OCI-LY1 (cell line): Measurements from ENCODE around the gene LZTR1.

Experiments used
- H2AFZ ChIP-seq: fragments of 200-600 bp; sonication (generic), shearing (Covaris generic); 2 replicates; pipeline ENCODE4 v1.6.0; 2014; ENCODE audit warnings: antibody characterized with exemption, mild to moderate bottlenecking, low read length
- H3F3A ChIP-seq: fragments of 200-600 bp; sonication (generic), shearing (Covaris generic); 2 replicates; pipeline ENCODE4 v1.6.0; 2014; ENCODE audit warnings: mild to moderate bottlenecking, antibody characterized with exemption, low read length, moderate library complexity; ENCODE audit not compliant: insufficient read depth
- H3K27ac ChIP-seq: fragments of 200-600 bp; sonication (generic); 2 replicates; pipeline ENCODE4 v1.5.1; 2014; ENCODE audit warnings: low read length, mixed run types, mild to moderate bottlenecking, low read depth; ENCODE audit not compliant: poor library complexity, severe bottlenecking
- H3K27me3 ChIP-seq: fragments of 200-600 bp; sonication (generic); 2 replicates; pipeline ENCODE4 v1.6.0; 2014; ENCODE audit warnings: antibody characterized with exemption, mild to moderate bottlenecking, low read length, moderate library complexity; ENCODE audit not compliant: insufficient read depth
- H3K36me3 ChIP-seq: fragments of 200-600 bp; sonication (generic); 2 replicates; pipeline ENCODE4 v1.6.1; 2014; ENCODE audit warnings: mild to moderate bottlenecking, antibody characterized with exemption, low read length, moderate library complexity, mixed read lengths; ENCODE audit not compliant: insufficient read depth
- H3K4me1 ChIP-seq: fragments of 200-600 bp; sonication (generic); 2 replicates; pipeline ENCODE4 v1.5.1; 2014; ENCODE audit warnings: mild to moderate bottlenecking, low read length, moderate library complexity; ENCODE audit not compliant: insufficient read depth, severe bottlenecking
- H3K4me2 ChIP-seq: fragments of 200-600 bp; sonication (generic), shearing (Covaris generic); 2 replicates; pipeline ENCODE4 v1.6.1; 2014; ENCODE audit warnings: low read length
- H3K4me3 ChIP-seq: fragments of 200-600 bp; sonication (generic); 2 replicates; pipeline ENCODE4 v1.5.1; 2014; ENCODE audit warnings: low read length, low read depth, mild to moderate bottlenecking, mixed read lengths; ENCODE audit not compliant: poor library complexity, severe bottlenecking
- H3K79me2 ChIP-seq: fragments of 200-600 bp; shearing (Covaris generic); 2 replicates; pipeline ENCODE4 v1.6.1; 2016; ENCODE audit warnings: mixed run types, low read length, mixed read lengths; ENCODE audit not compliant: insufficient read depth
- H3K9ac ChIP-seq: fragments of 200-600 bp; sonication (generic), shearing (Covaris generic); 2 replicates; pipeline ENCODE4 v1.6.1; 2014; ENCODE audit warnings: mild to moderate bottlenecking, low read length, mixed read lengths
- H3K9me2 ChIP-seq: fragments of 200-600 bp; sonication (generic), shearing (Covaris generic); 2 replicates; pipeline ENCODE4 v1.6.1; 2014; ENCODE audit warnings: low read depth, mild to moderate bottlenecking, low read length, mixed read lengths
- H3K9me3 ChIP-seq: fragments of 200-600 bp; shearing (Covaris generic); 2 replicates; pipeline ENCODE4 v1.6.1; 2014; ENCODE audit warnings: low read length, mixed read lengths
- H4K20me1 ChIP-seq: fragments of 200-600 bp; sonication (generic), shearing (Covaris generic); 2 replicates; pipeline ENCODE4 v1.6.0; 2016; ENCODE audit warnings: mild to moderate bottlenecking, low read length; ENCODE audit not compliant: insufficient read depth
- EZH2 ChIP-seq: fragments of 200-600 bp; sonication (generic), shearing (Covaris generic); IDR thresholded peaks from 2 replicates; pipeline ENCODE4 v1.8.0; 2017; ENCODE audit warnings: borderline replicate concordance, mixed run types, mild to moderate bottlenecking, antibody characterized with exemption, low read length, moderate library complexity, mixed read lengths
- TF ChIP-seq, protein P1 (sequence below): fragments of 200-600 bp; sonication (generic), shearing (Covaris generic); IDR thresholded peaks from 2 replicates; pipeline ENCODE4 v1.5.1; 2017; ENCODE audit warnings: mild to moderate bottlenecking, antibody characterized with exemption, low read length, moderate library complexity, mixed read lengths

Gene LZTR1

DNA sequence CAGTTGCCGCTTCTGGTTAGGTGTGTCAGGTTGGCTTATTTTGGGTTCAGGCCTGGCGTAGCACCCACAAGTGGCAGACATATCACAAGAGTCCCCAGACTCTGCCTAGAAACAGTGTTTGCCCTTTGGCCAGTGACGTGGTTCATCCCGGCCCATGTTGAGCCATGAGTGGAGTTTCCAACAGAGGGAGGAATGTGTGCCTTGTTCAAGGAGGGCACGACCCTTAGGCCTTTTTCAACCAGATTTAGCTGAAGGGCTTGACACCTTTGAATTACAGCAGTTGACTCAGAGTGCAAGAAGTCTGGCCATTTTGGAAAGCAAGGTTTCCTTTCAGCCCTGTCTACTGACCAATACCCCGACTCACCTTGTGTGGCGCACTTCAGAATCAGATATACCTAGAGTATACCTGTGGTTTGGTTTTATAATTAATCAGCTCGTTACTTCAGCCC, 30.1 kb upstream of the LZTR1 start:
- no peaks in the 10 kb centered on the region for H3F3A ChIP-seq
- H3K36me3 ChIP-seq: peaks cover 62% of the 10 kb centered on the region
- H3K79me2 ChIP-seq: peaks cover 13% of the 10 kb centered on the region
- H3K27ac ChIP-seq: no peak overlapping the region
- H3K9ac ChIP-seq: no peak overlapping the region
- H3K9me2 ChIP-seq: no peaks in the 10 kb centered on the region
- H3K9me3 ChIP-seq: no peaks in the 10 kb centered on the region
- H2AFZ ChIP-seq: no peak overlapping the region
- H3K4me3 ChIP-seq: no peak overlapping the region
- H4K20me1 ChIP-seq: peaks cover 5% of the 10 kb centered on the region; the same call in 1 of the 2 replicates
- TF ChIP-seq, protein P1, sequence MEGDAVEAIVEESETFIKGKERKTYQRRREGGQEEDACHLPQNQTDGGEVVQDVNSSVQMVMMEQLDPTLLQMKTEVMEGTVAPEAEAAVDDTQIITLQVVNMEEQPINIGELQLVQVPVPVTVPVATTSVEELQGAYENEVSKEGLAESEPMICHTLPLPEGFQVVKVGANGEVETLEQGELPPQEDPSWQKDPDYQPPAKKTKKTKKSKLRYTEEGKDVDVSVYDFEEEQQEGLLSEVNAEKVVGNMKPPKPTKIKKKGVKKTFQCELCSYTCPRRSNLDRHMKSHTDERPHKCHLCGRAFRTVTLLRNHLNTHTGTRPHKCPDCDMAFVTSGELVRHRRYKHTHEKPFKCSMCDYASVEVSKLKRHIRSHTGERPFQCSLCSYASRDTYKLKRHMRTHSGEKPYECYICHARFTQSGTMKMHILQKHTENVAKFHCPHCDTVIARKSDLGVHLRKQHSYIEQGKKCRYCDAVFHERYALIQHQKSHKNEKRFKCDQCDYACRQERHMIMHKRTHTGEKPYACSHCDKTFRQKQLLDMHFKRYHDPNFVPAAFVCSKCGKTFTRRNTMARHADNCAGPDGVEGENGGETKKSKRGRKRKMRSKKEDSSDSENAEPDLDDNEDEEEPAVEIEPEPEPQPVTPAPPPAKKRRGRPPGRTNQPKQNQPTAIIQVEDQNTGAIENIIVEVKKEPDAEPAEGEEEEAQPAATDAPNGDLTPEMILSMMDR: peak; percentile 15; the same call in 1 of the 2 replicates
- no peak for TF ChIP-seq EZH2
- no peaks in the 10 kb centered on the region for H3K27me3 ChIP-seq
- H3K4me2 ChIP-seq: no peak overlapping the region
- no peaks in the 10 kb centered on the region for H3K4me1 ChIP-seq

DNA sequence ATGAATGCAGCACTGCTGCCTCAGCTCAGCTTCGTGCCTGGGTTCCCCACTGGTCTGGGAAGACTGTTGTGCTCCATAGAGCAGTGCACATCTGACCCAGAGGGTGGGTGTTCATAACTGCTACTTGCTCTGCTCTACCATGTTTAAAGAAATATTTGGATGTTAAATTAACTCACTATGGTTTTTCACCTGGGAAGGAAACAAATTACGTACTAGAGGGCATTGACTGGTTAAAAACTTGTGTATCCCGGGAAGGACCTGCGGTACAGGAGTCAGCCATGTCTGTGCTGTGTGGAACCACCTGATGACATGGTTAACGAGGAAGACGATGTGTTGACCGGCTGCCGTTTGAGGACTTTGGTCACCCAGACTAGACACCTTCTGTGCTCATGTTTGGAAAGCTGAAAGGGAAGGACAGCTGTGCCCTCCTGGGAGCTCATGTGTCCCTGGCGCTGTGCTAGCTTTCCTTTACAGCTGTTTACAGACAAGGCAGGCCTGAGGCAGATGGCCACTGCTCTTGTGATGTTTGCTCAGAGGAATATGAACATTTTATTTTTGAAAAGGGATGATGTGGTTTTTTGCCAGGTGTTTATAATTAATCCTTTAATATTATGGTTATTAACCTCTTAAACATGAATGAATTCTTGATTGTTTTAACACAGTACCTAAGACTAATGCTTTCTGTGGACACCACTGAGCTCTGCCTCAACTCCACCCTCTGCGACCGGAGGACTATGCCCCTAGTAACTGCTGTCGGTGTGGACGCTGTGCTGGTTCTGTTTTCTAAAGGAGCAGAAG, 29.4 kb upstream of the LZTR1 start:
- Histone ChIP-seq H3F3A (no peaks in the 10 kb centered on the region), H3K79me2 (peaks cover 8% of the 10 kb centered on the region), H3K4me2 (no peak overlapping the region), H3K4me3 (no peak overlapping the region), H2AFZ (no peak overlapping the region), H3K36me3 (peaks cover 59% of the 10 kb centered on the region), H3K9me2 (no peaks in the 10 kb centered on the region), H3K9ac (no peak overlapping the region), H3K4me1 (no peaks in the 10 kb centered on the region), H3K9me3 (no peaks in the 10 kb centered on the region), H4K20me1 (peaks cover 5% of the 10 kb centered on the region; the same call in 1 of the 2 replicates), H3K27me3 (0 out of 2 replicates have a peak, but pooled peaks cover under 1% of the 10 kb centered on the region), H3K27ac (no peak overlapping the region)
- TF ChIP-seq EZH2: no peak
- TF ChIP-seq, protein P1: no peak

DNA sequence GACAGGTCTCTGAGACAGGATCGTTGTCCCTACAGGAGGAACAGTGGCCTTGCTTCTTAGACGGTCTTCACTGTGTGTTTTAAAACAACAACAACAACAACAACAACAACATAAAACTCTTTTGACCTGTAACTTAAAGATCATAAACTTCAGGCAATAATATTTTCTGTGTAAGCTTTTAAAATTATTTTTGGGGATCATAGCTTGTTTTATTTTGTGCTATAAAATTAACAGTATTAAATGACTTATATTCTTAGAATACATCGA, 28.8 kb upstream of the LZTR1 start:
- no peak for TF ChIP-seq EZH2
- TF ChIP-seq, protein P1: no peak
- H3K9me2 ChIP-seq: no peaks in the 10 kb centered on the region
- no peak overlapping the region for H3K9ac ChIP-seq
- H3K27me3 ChIP-seq: 0 out of 2 replicates have a peak, but pooled peaks cover 4% of the 10 kb centered on the region
- no peak overlapping the region for H2AFZ ChIP-seq
- no peaks in the 10 kb centered on the region for H3K4me1 ChIP-seq
- no peaks in the 10 kb centered on the region for H3K9me3 ChIP-seq
- H4K20me1 ChIP-seq: peaks cover 5% of the 10 kb centered on the region; the same call in 1 of the 2 replicates
- peaks cover 58% of the 10 kb centered on the region for H3K36me3 ChIP-seq
- H3K4me2 ChIP-seq: no peak overlapping the region
- H3F3A ChIP-seq: no peaks in the 10 kb centered on the region
- H3K4me3 ChIP-seq: no peak overlapping the region
- H3K27ac ChIP-seq: no peak overlapping the region
- H3K79me2 ChIP-seq: peaks cover 3% of the 10 kb centered on the region
